H1 (cell line): ENCODE results near the gene SEL1L3. TPM values are rescaled to one million over a fixed set of nuclear protein-coding genes. Genes with fewer than 3 reads are reported as not detected.

Source experiments
- CTCF ChIA-PET: fragments of 300-600 bp; sonication (Branson Sonifier 250); formaldehyde crosslinking; loops from one replicate; lab custom pipeline; 2021; ENCODE audit not compliant: partially characterized antibody; lab: Charles Lee
- POLR2A ChIA-PET: fragments of 300-600 bp; sonication (Branson Sonifier 250); formaldehyde crosslinking; loops from one replicate; lab custom pipeline; 2021; ENCODE audit warnings: inconsistent platforms; ENCODE audit not compliant: partially characterized antibody; lab: Charles Lee
- DNase-seq, 2 experiments: peaks; one replicate each; pipeline versions ENCODE4 v3.0.0 to v3.0.0-alpha.2; 2010 to 2022; ENCODE audit warnings: low spot score in 2 of 2, low read depth in 1 of 2, mixed read lengths in 1 of 2
- FAIRE-seq: peaks from 2 replicates; lab custom pipeline; 2011; peaks lifted over from hg19 to GRCh38; lab: Jason Lieb, UNC
- H2AFZ ChIP-seq: 2 replicates; pipeline ENCODE4 v1.8.1; 2012; ENCODE audit warnings: low read length, inconsistent platforms
- H2AK5ac ChIP-seq: 2 replicates; pipeline ENCODE4 v1.6.1; 2013; ENCODE audit warnings: low read depth, low read length
- H2BK120ac ChIP-seq: replicated peaks from 2 replicates; pipeline ENCODE3; 2013; ENCODE audit warnings: low read depth, low read length, inconsistent platforms
- H2BK12ac ChIP-seq: 2 replicates; pipeline ENCODE4 v1.6.1; 2013; ENCODE audit warnings: low read depth, low read length
- H2BK15ac ChIP-seq: 2 replicates; pipeline ENCODE4 v1.6.1; 2013; ENCODE audit warnings: low read length
- H2BK20ac ChIP-seq: 2 replicates; pipeline ENCODE4 v1.6.1; 2013; ENCODE audit warnings: low read length
- H2BK5ac ChIP-seq: 2 replicates; pipeline ENCODE4 v1.6.1; 2013; ENCODE audit warnings: low read depth, low read length
- H3K14ac ChIP-seq: 2 replicates; pipeline ENCODE4 v1.6.1; 2013; ENCODE audit warnings: inconsistent platforms; ENCODE audit not compliant: insufficient read length
- H3K18ac ChIP-seq: 2 replicates; pipeline ENCODE4 v1.6.1; 2013; ENCODE audit warnings: low read length; ENCODE audit errors: extremely low read depth
- H3K23ac ChIP-seq: 2 replicates; pipeline ENCODE4 v1.6.1; 2013; ENCODE audit warnings: inconsistent platforms; ENCODE audit not compliant: insufficient read length
- H3K23me2 ChIP-seq: 2 replicates; pipeline ENCODE4 v1.6.1; 2013; ENCODE audit warnings: low read depth, low read length
- H3K27ac ChIP-seq: 2 replicates; pipeline ENCODE4 v1.6.1; 2011; ENCODE audit warnings: low read depth, low read length, inconsistent platforms
- H3K27me3 ChIP-seq, 4 experiments: replicated peaks in 1 of 4; 1 replicate in 1 of 4; 2 replicates in 3 of 4; pipeline versions ENCODE4 v1.6.1 to v1.8.1; 2011 to 2013; ENCODE audit warnings: low read length in 3 of 4, mild to moderate bottlenecking in 3 of 4, inconsistent platforms in 2 of 4, mixed read lengths in 2 of 4, moderate library complexity in 1 of 4; ENCODE audit not compliant: control insufficient read depth in 3 of 4, insufficient read depth in 3 of 4; ENCODE audit errors: extremely low read depth in 1 of 4
- H3K36me3 ChIP-seq, 4 experiments: 2 replicates each; pipeline versions ENCODE4 v1.6.1 to v1.8.1; 2011 to 2013; ENCODE audit warnings: mild to moderate bottlenecking in 4 of 4, low read length in 3 of 4, moderate library complexity in 2 of 4, control low read depth in 1 of 4, inconsistent platforms in 1 of 4; ENCODE audit not compliant: insufficient read depth in 4 of 4, control insufficient read depth in 2 of 4
- H3K4ac ChIP-seq: replicated peaks from 2 replicates; pipeline ENCODE3; 2013; ENCODE audit warnings: low read length, low read depth, mixed read lengths, inconsistent platforms; ENCODE audit not compliant: insufficient read length
- H3K4me1 ChIP-seq, 4 experiments: replicated peaks in 1 of 4; 1 replicate in 1 of 4; 2 replicates in 3 of 4; pipeline versions ENCODE4 v1.6.1 to v1.8.1; 2011 to 2013; ENCODE audit warnings: low read length in 3 of 4, inconsistent platforms in 2 of 4, mixed read lengths in 1 of 4; ENCODE audit not compliant: insufficient read depth in 4 of 4, control insufficient read depth in 3 of 4
- H3K4me2 ChIP-seq, 2 experiments: 2 replicates each; pipeline versions ENCODE4 v1.6.1 to v1.8.1; 2011 to 2013; ENCODE audit warnings: low read depth in 2 of 2, low read length in 2 of 2, control low read depth in 1 of 2, inconsistent platforms in 1 of 2, mild to moderate bottlenecking in 1 of 2; ENCODE audit not compliant: insufficient read depth in 1 of 2
- H3K4me3 ChIP-seq, 4 experiments: fragments of 200-600, 300-600 bp in 1 of 4; sonication (generic), shearing (Covaris generic), sonication (Bioruptor Twin) in 1 of 4; 2 replicates each; pipeline versions ENCODE4 v1.5.1 to v1.8.1; 2011 to 2016; ENCODE audit warnings: low read length in 4 of 4, low read depth in 3 of 4, control low read depth in 2 of 4, inconsistent platforms in 2 of 4, mild to moderate bottlenecking in 2 of 4, mixed read lengths in 1 of 4, moderate library complexity in 1 of 4; ENCODE audit not compliant: insufficient read depth in 2 of 4; ENCODE audit errors: extremely low read depth in 1 of 4
- H3K56ac ChIP-seq: replicated peaks from 2 replicates; pipeline ENCODE3; 2013; ENCODE audit warnings: low read depth, mild to moderate bottlenecking, mixed read lengths, low read length, inconsistent platforms; ENCODE audit not compliant: insufficient read length
- H3K79me1 ChIP-seq: 2 replicates; pipeline ENCODE4 v1.6.1; 2013; ENCODE audit warnings: low read depth, low read length, control low read depth
- H3K79me2 ChIP-seq, 2 experiments: 2 replicates each; pipeline versions ENCODE4 v1.6.1 to v1.8.1; 2012 to 2013; ENCODE audit warnings: low read length in 2 of 2, mild to moderate bottlenecking in 2 of 2, inconsistent platforms in 1 of 2; ENCODE audit not compliant: insufficient read depth in 2 of 2, control insufficient read depth in 1 of 2
- H3K9ac ChIP-seq, 4 experiments: replicated peaks in 1 of 4; 1 replicate in 1 of 4; 2 replicates in 3 of 4; pipeline versions ENCODE4 v1.6.1 to v1.8.1; 2011 to 2013; ENCODE audit warnings: low read depth in 3 of 4, low read length in 3 of 4, control low read depth in 2 of 4, mild to moderate bottlenecking in 2 of 4, moderate library complexity in 2 of 4, inconsistent platforms in 1 of 4; ENCODE audit errors: extremely low read depth in 1 of 4
- H3K9me3 ChIP-seq, 2 experiments: 2 replicates each; pipeline versions ENCODE4 v1.6.1 to v1.8.1; 2012 to 2013; ENCODE audit warnings: mild to moderate bottlenecking in 2 of 2, moderate library complexity in 2 of 2, control low read depth in 1 of 2, inconsistent platforms in 1 of 2, low read depth in 1 of 2, low read length in 1 of 2, mixed read lengths in 1 of 2; ENCODE audit not compliant: insufficient read depth in 2 of 2
- H4K20me1 ChIP-seq, 2 experiments: replicated peaks in 1 of 2; 2 replicates each; pipeline versions ENCODE3 to v1.8.1; 2011 to 2013; ENCODE audit warnings: inconsistent platforms in 2 of 2, low read length in 2 of 2, mild to moderate bottlenecking in 1 of 2; ENCODE audit not compliant: insufficient read depth in 2 of 2, control insufficient read depth in 1 of 2
- H4K5ac ChIP-seq: 2 replicates; pipeline ENCODE4 v1.6.1; 2013; ENCODE audit warnings: low read length, low read depth, mixed read lengths, inconsistent platforms; ENCODE audit not compliant: insufficient read length
- H4K8ac ChIP-seq: 2 replicates; pipeline ENCODE4 v1.8.0; 2013; ENCODE audit warnings: mild to moderate bottlenecking, moderate library complexity, low read length, inconsistent platforms; ENCODE audit not compliant: insufficient read depth; ENCODE audit errors: extremely low read depth
- H4K91ac ChIP-seq: replicated peaks from 2 replicates; pipeline ENCODE3; 2013; ENCODE audit warnings: low read length, mixed read lengths, inconsistent platforms; ENCODE audit not compliant: insufficient read length
- ASH2L ChIP-seq: fragments of 200-600, 300-600 bp; sonication (generic); IDR thresholded peaks from one replicate; pipeline ENCODE4 v1.7.1; 2017; ENCODE audit warnings: low read length
- ATF2 ChIP-seq: IDR thresholded peaks from 2 replicates; pipeline ENCODE4 v1.6.1; 2012; ENCODE audit warnings: low read length, inconsistent platforms
- CTCF ChIP-seq, 3 experiments: IDR thresholded peaks; 1 replicate in 2 of 3; 2 replicates in 1 of 3; pipeline versions ENCODE4 v1.5.1 to v1.6.1; 2011; ENCODE audit warnings: low read length in 3 of 3, mild to moderate bottlenecking in 3 of 3, inconsistent platforms in 2 of 3, low read depth in 1 of 3, moderate library complexity in 1 of 3; ENCODE audit not compliant: insufficient read depth in 1 of 3; ENCODE audit errors: control extremely low read depth in 1 of 3
- EP300 ChIP-seq, 2 experiments: IDR thresholded peaks; 1 replicate in 1 of 2; 2 replicates in 1 of 2; pipeline ENCODE4 v1.6.1; 2011 to 2012; ENCODE audit warnings: low read depth in 2 of 2, low read length in 2 of 2, mild to moderate bottlenecking in 2 of 2, borderline replicate concordance in 1 of 2, inconsistent platforms in 1 of 2, moderate library complexity in 1 of 2
- KDM4A ChIP-seq: IDR thresholded peaks from one replicate; pipeline ENCODE4 v1.7.1; 2012; ENCODE audit warnings: low read depth, mild to moderate bottlenecking, moderate library complexity, low read length, inconsistent platforms; ENCODE audit not compliant: severe bottlenecking
- NRF1 ChIP-seq: IDR thresholded peaks from 2 replicates; pipeline ENCODE4 v1.6.1; 2011; ENCODE audit warnings: mild to moderate bottlenecking, low read depth, low read length, improper control_type of control experiment
- POLR2AphosphoS5 ChIP-seq: IDR thresholded peaks from 2 replicates; pipeline ENCODE4 v1.6.1; 2011; ENCODE audit warnings: low read depth, low read length
- SP2 ChIP-seq: IDR thresholded peaks from 2 replicates; pipeline ENCODE4 v1.6.1; 2012; ENCODE audit warnings: mild to moderate bottlenecking, low read length, inconsistent platforms
- SP4 ChIP-seq: IDR thresholded peaks from 2 replicates; pipeline ENCODE4 v1.6.1; 2012; ENCODE audit warnings: low read length, inconsistent platforms
- TBP ChIP-seq: IDR thresholded peaks from 2 replicates; pipeline ENCODE4 v1.6.1; 2011; ENCODE audit warnings: low read depth, low read length, improper control_type of control experiment
- WGBS, 2 experiments: shearing (Covaris generic) in 1 of 2; methylation state at CpG; one replicate each; pipeline versions ENCODE4 v1.1.6 to v1.1.7; 2013 to 2015; ENCODE audit warnings: low lambda C conversion rate in 2 of 2, mixed read lengths in 2 of 2, inconsistent platforms in 1 of 2, low coverage in 1 of 2, missing lambda C conversion rate in 1 of 2; ENCODE audit not compliant: insufficient replicate concordance in 2 of 2, insufficient coverage in 1 of 2, insufficient read length in 1 of 2; ENCODE audit errors: extremely low coverage in 1 of 2, missing lambda C conversion rate in 1 of 2; 5-methylcytosine and 5-hydroxymethylcytosine counted together
- polyA plus RNA-seq, 7 experiments: library from polyadenylated mRNA; depleted of rRNA in 3 of 7; stranded (reverse) in 5 of 7; unstranded in 2 of 7; fragments of >200 nt in 5 of 7; fragments of 200-250 nt in 2 of 7; gene quantifications; 1 replicate in 5 of 7; 2 replicates in 1 of 7; 4 replicates in 1 of 7; pipeline versions ENCODE4 v1.2.1 to v1.2.3, GENCODE V29; 2011 to 2013; ENCODE audit warnings: missing spikeins in 2 of 7, mixed read lengths in 2 of 7
- total RNA-seq: library from RNA; stranded (reverse); fragmentation: NEBNext Ultra II Directional; extraction: Animal tissue kit (Norgen Biotek cat#: 25700); gene quantifications from 2 replicates; pipeline ENCODE4 v1.2.1, GENCODE V29; 2021

Gene SEL1L3
- total and polyA plus RNA-seq, 2 of the 8 experiments (the other 6 are each of a cell fraction or from before 2014, with no cell fraction given), result 18.2 to 54.0 TPM

GRCh38 chr4:25704516-25704915 lies 158.3 kb downstream of the SEL1L3 start:
- H3K56ac ChIP-seq, result no peak overlapping the region
- POLR2A ChIA-PET, result no interaction called here
- H3K4ac ChIP-seq, result no peak overlapping the region
- DNase-seq, result no peak
- H2AK5ac ChIP-seq, result no peak overlapping the region
- no peak overlapping the region for H3K4me2 ChIP-seq
- H3K9me3 ChIP-seq, result no peaks in the 10 kb centered on the region
- no peaks in the 10 kb centered on the region for H4K20me1 ChIP-seq
- no peak overlapping the region for H2AFZ ChIP-seq
- H3K9ac ChIP-seq, result no peak overlapping the region
- H3K27me3 ChIP-seq, result no peaks in the 10 kb centered on the region
- no peak overlapping the region for H2BK120ac ChIP-seq
- H3K18ac ChIP-seq, result no peak overlapping the region
- no peak overlapping the region for H4K8ac ChIP-seq
- no peak overlapping the region for H2BK12ac ChIP-seq
- no peaks in the 10 kb centered on the region for H3K79me1 ChIP-seq
- no peak overlapping the region for H3K14ac ChIP-seq
- no peak overlapping the region for H2BK15ac ChIP-seq
- 62% methylated on average over 2 of the region's 2 CpGs; no CpG with 5 or more reads in 1 of the 2 experiments for WGBS, 2 experiments
- H3K4me3 ChIP-seq, result no peak overlapping the region
- H2BK5ac ChIP-seq, result no peak overlapping the region
- no peaks in the 10 kb centered on the region for H3K36me3 ChIP-seq
- no peaks in the 10 kb centered on the region for H3K4me1 ChIP-seq
- H3K23ac ChIP-seq, result no peak overlapping the region
- no peak overlapping the region for H2BK20ac ChIP-seq
- no peak overlapping the region for H4K91ac ChIP-seq
- no peaks in the 10 kb centered on the region for H3K79me2 ChIP-seq
- CTCF ChIA-PET, result interaction anchor here (1.0 to 4.2 kb wide), 6 partner anchors 12 to 275 kb away, joined by 3 to 19 read pairs (median 3); no protein-coding TSS in a partner anchor
- H3K23me2 ChIP-seq, result no peaks in the 10 kb centered on the region
- no peak overlapping the region for H3K27ac ChIP-seq
- no peak for FAIRE-seq
- H4K5ac ChIP-seq, result no peak overlapping the region
- TF ChIP-seq SP4 (no peak), CTCF (IDR thresholded peaks at IDR 0.05; ENCODE audit: control extremely low read depth in 1 of 3, insufficient read depth in 1 of 3, low read depth in 1 of 3, low read length in 3 of 3) (no peak), SP2 (no peak), TBP (no peak), NRF1 (no peak), POLR2AphosphoS5 (no peak), KDM4A (no peak), ASH2L (no peak), EP300 (IDR thresholded peaks at IDR 0.05; ENCODE audit: borderline replicate concordance in 1 of 2, low read depth in 2 of 2, low read length in 2 of 2) (no peak), ATF2 (no peak)
